Trophoblast cell (in vitro differentiated cells and primary cell): ENCODE data around the gene PPAT.

ENCODE experiments used
- DNase-seq, 2 donors: peaks; one replicate each; pipeline ENCODE4 v3.0.0-alpha.2; 2016
- H2AFZ ChIP-seq: 2 replicates; pipeline ENCODE4 v1.6.1; 2013; ENCODE audit warnings: low read length, moderate library complexity, mild to moderate bottlenecking; ENCODE audit not compliant: insufficient read depth, poor library complexity
- H2AK5ac ChIP-seq: 2 replicates; pipeline ENCODE4 v1.6.1; 2013; ENCODE audit warnings: mild to moderate bottlenecking, low read length
- H2BK120ac ChIP-seq: 2 replicates; pipeline ENCODE4 v1.6.1; 2013; ENCODE audit warnings: low read length, mild to moderate bottlenecking, moderate library complexity; ENCODE audit not compliant: insufficient read depth, poor library complexity
- H2BK12ac ChIP-seq: 2 replicates; pipeline ENCODE4 v1.6.1; 2013; ENCODE audit warnings: mild to moderate bottlenecking, low read length, moderate library complexity
- H2BK5ac ChIP-seq: 2 replicates; pipeline ENCODE4 v1.6.1; 2013; ENCODE audit warnings: low read length, low read depth, moderate library complexity, mild to moderate bottlenecking; ENCODE audit not compliant: poor library complexity
- H3K14ac ChIP-seq: 2 replicates; pipeline ENCODE4 v1.6.1; 2013; ENCODE audit warnings: mild to moderate bottlenecking, low read length
- H3K18ac ChIP-seq: 2 replicates; pipeline ENCODE4 v1.6.1; 2013; ENCODE audit warnings: mild to moderate bottlenecking, low read length
- H3K23ac ChIP-seq: 2 replicates; pipeline ENCODE4 v1.6.1; 2013; ENCODE audit warnings: low read length
- H3K27ac ChIP-seq: 2 replicates; pipeline ENCODE4 v1.5.1; 2013; ENCODE audit warnings: low read depth, mild to moderate bottlenecking, inconsistent platforms, low read length, moderate library complexity
- H3K27me3 ChIP-seq: 2 replicates; pipeline ENCODE4 v1.6.1; 2013; ENCODE audit warnings: inconsistent platforms, mild to moderate bottlenecking, low read length, moderate library complexity; ENCODE audit not compliant: insufficient read depth
- H3K36me3 ChIP-seq, 2 experiments: 1 replicate in 1 of 2; 2 replicates in 1 of 2; pipeline ENCODE4 v1.6.1; 2013; ENCODE audit warnings: low read length in 2 of 2, mild to moderate bottlenecking in 2 of 2, moderate library complexity in 1 of 2; ENCODE audit not compliant: insufficient read depth in 2 of 2, control insufficient read depth in 1 of 2
- H3K4ac ChIP-seq: 2 replicates; pipeline ENCODE4 v1.6.1; 2013; ENCODE audit warnings: low read depth, mild to moderate bottlenecking, low read length, moderate library complexity
- H3K4me1 ChIP-seq, 2 experiments: 1 replicate in 1 of 2; 2 replicates in 1 of 2; pipeline ENCODE4 v1.6.1; 2013; ENCODE audit warnings: low read length in 2 of 2, mild to moderate bottlenecking in 2 of 2, moderate library complexity in 1 of 2; ENCODE audit not compliant: insufficient read depth in 2 of 2, control insufficient read depth in 1 of 2
- H3K4me2 ChIP-seq: 2 replicates; pipeline ENCODE4 v1.6.1; 2013; ENCODE audit warnings: inconsistent platforms, mild to moderate bottlenecking, low read length, moderate library complexity
- H3K4me3 ChIP-seq: 2 replicates; pipeline ENCODE4 v1.5.1; 2013; ENCODE audit warnings: mild to moderate bottlenecking, low read depth, low read length, inconsistent platforms
- H3K79me1 ChIP-seq: one replicate; pipeline ENCODE4 v1.6.1; 2013; ENCODE audit warnings: low read length
- H3K79me2 ChIP-seq: 2 replicates; pipeline ENCODE4 v1.6.1; 2013; ENCODE audit warnings: low read length, mild to moderate bottlenecking; ENCODE audit not compliant: control insufficient read depth, insufficient read depth, poor library complexity
- H3K9ac ChIP-seq: 2 replicates; pipeline ENCODE4 v1.6.1; 2013; ENCODE audit warnings: mild to moderate bottlenecking, low read length
- H3K9me3 ChIP-seq: 2 replicates; pipeline ENCODE4 v1.6.1; 2013; ENCODE audit warnings: low read depth, mild to moderate bottlenecking, control low read depth, inconsistent platforms, low read length; ENCODE audit not compliant: insufficient read depth
- H4K12ac ChIP-seq: 2 replicates; pipeline ENCODE4 v1.6.1; 2013; ENCODE audit warnings: low read depth, mild to moderate bottlenecking, low read length, moderate library complexity
- H4K8ac ChIP-seq: 2 replicates; pipeline ENCODE4 v1.6.1; 2013; ENCODE audit warnings: low read depth, mild to moderate bottlenecking, low read length, moderate library complexity
- H4K91ac ChIP-seq: one replicate; pipeline ENCODE4 v1.6.1; 2013; ENCODE audit warnings: low read depth, mild to moderate bottlenecking, low read length, moderate library complexity
- WGBS: extraction: QIAGEN DNeasy Blood & Tissue Kit; methylation state at CpG from one replicate; pipeline ENCODE4 v1.1.7; 2013; ENCODE audit warnings: missing lambda C conversion rate; ENCODE audit not compliant: insufficient read length, insufficient coverage; ENCODE audit errors: extremely low coverage; 5-methylcytosine and 5-hydroxymethylcytosine counted together

The PPAT gene

DNA sequence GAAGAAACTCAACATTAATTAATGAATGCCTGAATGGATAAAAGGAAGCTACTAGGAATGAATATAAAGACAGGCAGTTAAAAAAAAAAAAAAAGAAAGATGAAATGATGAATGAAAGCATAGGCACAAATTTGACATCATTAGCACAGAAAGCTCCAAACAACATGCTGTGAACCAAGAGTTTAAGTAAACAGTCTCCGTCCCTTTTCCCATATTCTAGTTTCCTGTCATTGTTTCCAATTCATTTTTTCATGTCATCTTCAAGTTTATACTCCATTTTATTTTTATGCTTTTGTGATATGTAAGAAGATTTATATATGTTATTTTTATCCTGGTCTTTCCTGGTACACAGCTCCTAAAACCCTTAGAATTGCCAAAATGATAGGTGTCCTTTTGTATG is 30.4 kb downstream of the PPAT start:
- H3K27ac ChIP-seq: no peak overlapping the region
- WGBS: no CpG with 5 or more reads among the region's 1 CpG

GRCh38 chr4:56400560-56400959 is 34.9 kb downstream of the PPAT start:
- WGBS: no CpG with 5 or more reads among the region's 6 CpGs
- H3K79me2 ChIP-seq: no peaks in the 10 kb centered on the region

More for the DNA sequence above, 30.4 kb downstream of the PPAT start:
- Histone ChIP-seq H4K91ac (no peak overlapping the region), H3K4me1 (no peaks in the 10 kb centered on the region), H2BK12ac (no peak overlapping the region), H3K4me3 (no peak overlapping the region), H4K12ac (no peak overlapping the region), H3K9ac (no peak overlapping the region), H3K4me2 (no peak overlapping the region), H4K8ac (no peak overlapping the region), H3K4ac (no peak overlapping the region), H3K27me3 (no peaks in the 10 kb centered on the region), H3K79me2 (no peaks in the 10 kb centered on the region), H2AK5ac (no peak overlapping the region), H3K79me1 (no peaks in the 10 kb centered on the region), H2BK5ac (no peak overlapping the region), H3K18ac (no peak overlapping the region), H2AFZ (no peak overlapping the region), H3K23ac (no peak overlapping the region), H2BK120ac (no peak overlapping the region), H3K9me3 (no peaks in the 10 kb centered on the region), H3K36me3 (peaks cover 4 to 8% of the 10 kb centered on the region in 2 experiments), H3K14ac (no peak overlapping the region)
- DNase-seq: no peak

GRCh38 chr4:56391270-56391669 is 44.1 kb downstream of the PPAT start:
- H3K79me2 ChIP-seq: peaks cover 2% of the 10 kb centered on the region
- no peak overlapping the region for H3K4ac ChIP-seq
- no peak overlapping the region for H2BK12ac ChIP-seq
- no peak overlapping the region for H3K4me3 ChIP-seq
- H3K23ac ChIP-seq: no peak overlapping the region
- H3K18ac ChIP-seq: no peak overlapping the region
- peaks cover 2% of the 10 kb centered on the region in 2 experiments for H3K4me1 ChIP-seq
- no peaks in the 10 kb centered on the region for H3K9me3 ChIP-seq
- H3K27ac ChIP-seq: no peak overlapping the region
- no peak overlapping the region for H3K14ac ChIP-seq
- no peak for DNase-seq
- no peak overlapping the region for H2BK5ac ChIP-seq
- H3K36me3 ChIP-seq: peaks cover 0 to 1% of the 10 kb centered on the region in 2 experiments
- H3K27me3 ChIP-seq: no peaks in the 10 kb centered on the region
- no peak overlapping the region for H4K8ac ChIP-seq
- H4K12ac ChIP-seq: no peak overlapping the region
- no peak overlapping the region for H2AK5ac ChIP-seq
- no CpG with 5 or more reads among the region's 8 CpGs for WGBS
- no peak overlapping the region for H2BK120ac ChIP-seq
- H3K9ac ChIP-seq: no peak overlapping the region
- H3K79me1 ChIP-seq: peaks cover 6% of the 10 kb centered on the region
- no peak overlapping the region for H4K91ac ChIP-seq
- no peak overlapping the region for H3K4me2 ChIP-seq
- H2AFZ ChIP-seq: no peak overlapping the region

More at GRCh38 chr4:56400560-56400959, 34.9 kb downstream of the PPAT start:
- Histone ChIP-seq H3K9ac (no peak overlapping the region), H2AK5ac (no peak overlapping the region), H2AFZ (no peak overlapping the region), H3K4me2 (no peak overlapping the region), H3K27me3 (no peaks in the 10 kb centered on the region), H2BK12ac (no peak overlapping the region), H3K36me3 (peaks cover 4 to 9% of the 10 kb centered on the region in 2 experiments), H3K9me3 (no peaks in the 10 kb centered on the region), H3K4me1 (no peaks in the 10 kb centered on the region), H2BK120ac (no peak overlapping the region), H4K91ac (no peak overlapping the region), H3K23ac (no peak overlapping the region), H3K4me3 (no peak overlapping the region), H3K4ac (no peak overlapping the region), H2BK5ac (no peak overlapping the region), H3K27ac (no peak overlapping the region), H4K8ac (no peak overlapping the region), H4K12ac (no peak overlapping the region), H3K79me1 (no peaks in the 10 kb centered on the region), H3K18ac (no peak overlapping the region), H3K14ac (no peak overlapping the region)
- no peak for DNase-seq

- peaks cover 6% of the 10 kb centered on the region for H3K79me1 ChIP-seq
- no peak overlapping the region for H3K4me2 ChIP-seq
- no peak overlapping the region for H3K18ac ChIP-seq
- H3K9me3 ChIP-seq: no peaks in the 10 kb centered on the region
- H3K9ac ChIP-seq: no peak overlapping the region
- H4K12ac ChIP-seq: no peak overlapping the region
- H3K4ac ChIP-seq: no peak overlapping the region
- no peak overlapping the region for H2BK12ac ChIP-seq
- no peak overlapping the region for H2AK5ac ChIP-seq
- H3K4me3 ChIP-seq: no peak overlapping the region
- H3K36me3 ChIP-seq: peaks cover 0 to 1% of the 10 kb centered on the region in 2 experiments
- no peak for DNase-seq
- no peak overlapping the region for H3K27ac ChIP-seq
- no peak overlapping the region for H3K23ac ChIP-seq
- H3K14ac ChIP-seq: no peak overlapping the region
- H4K8ac ChIP-seq: no peak overlapping the region
- H3K79me2 ChIP-seq: peaks cover 2% of the 10 kb centered on the region
- no peak overlapping the region for H2AFZ ChIP-seq
- H2BK5ac ChIP-seq: no peak overlapping the region
- peaks cover 2% of the 10 kb centered on the region in 2 experiments for H3K4me1 ChIP-seq
- H3K27me3 ChIP-seq: no peaks in the 10 kb centered on the region
- no peak overlapping the region for H2BK120ac ChIP-seq
- WGBS: no CpG with 5 or more reads among the region's 1 CpG
- no peak overlapping the region for H4K91ac ChIP-seq
Measured at GRCh38 chr4:56389558-56389957, 45.9 kb downstream of the PPAT start.
